ENCODE results near the gene POLR2L.

POLR2L gene

DNA sequence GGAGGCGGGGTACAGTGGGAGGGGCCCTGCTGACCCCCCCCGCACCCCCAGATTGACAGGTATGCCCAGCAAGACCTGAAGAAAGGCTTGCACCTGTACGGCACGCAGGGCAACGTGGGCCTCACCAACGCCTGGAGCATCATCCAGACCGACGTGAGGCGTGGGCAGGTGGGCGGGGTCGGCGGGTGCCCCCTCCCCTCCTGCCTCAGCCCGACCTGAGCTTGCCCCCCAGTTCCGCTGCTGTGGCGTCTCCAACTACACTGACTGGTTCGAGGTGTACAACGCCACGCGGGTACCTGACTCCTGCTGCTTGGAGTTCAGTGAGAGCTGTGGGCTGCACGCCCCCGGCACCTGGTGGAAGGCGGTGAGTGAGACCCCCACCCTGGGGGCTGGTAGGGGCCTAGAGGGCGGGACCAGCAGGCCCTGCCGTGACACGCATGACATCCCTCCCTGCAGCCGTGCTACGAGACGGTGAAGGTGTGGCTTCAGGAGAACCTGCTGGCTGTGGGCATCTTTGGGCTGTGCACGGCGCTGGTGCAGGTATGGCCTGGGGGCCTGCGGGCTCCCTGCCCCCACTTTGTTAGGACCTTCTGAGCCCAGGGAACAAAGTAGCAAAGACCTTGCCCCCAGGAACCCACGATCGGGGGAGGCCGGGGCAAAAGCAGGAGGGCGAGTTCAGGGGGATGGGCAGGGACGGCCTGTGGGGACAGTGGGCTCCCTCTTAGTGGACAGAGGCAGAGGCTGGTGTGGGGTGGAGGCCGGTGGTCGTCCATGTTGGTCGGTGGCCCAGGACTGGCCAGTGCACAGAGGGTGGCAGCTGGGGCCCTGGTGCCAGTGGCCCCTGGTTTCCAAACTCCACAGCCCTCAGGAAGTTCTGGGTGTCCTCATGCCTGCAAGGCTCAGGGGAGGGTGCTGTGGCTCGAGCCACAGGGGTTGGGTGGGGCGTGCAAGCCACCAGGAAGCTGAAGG is 23.4 kb upstream of the POLR2L start:
- TF ChIP-seq JUND (IDR thresholded peaks at IDR 0.05; ENCODE audit: low read depth) = no peak
- DNase-seq (ENCODE audit: low read depth in 1 of 2, low spot score in 1 of 2) = no peak
- in situ Hi-C loops (cut with HindIII; ENCODE audit: low pct_unique_long_range_greater_than_20kb, low sequenced_read_pairs) = no loop called here

DNA sequence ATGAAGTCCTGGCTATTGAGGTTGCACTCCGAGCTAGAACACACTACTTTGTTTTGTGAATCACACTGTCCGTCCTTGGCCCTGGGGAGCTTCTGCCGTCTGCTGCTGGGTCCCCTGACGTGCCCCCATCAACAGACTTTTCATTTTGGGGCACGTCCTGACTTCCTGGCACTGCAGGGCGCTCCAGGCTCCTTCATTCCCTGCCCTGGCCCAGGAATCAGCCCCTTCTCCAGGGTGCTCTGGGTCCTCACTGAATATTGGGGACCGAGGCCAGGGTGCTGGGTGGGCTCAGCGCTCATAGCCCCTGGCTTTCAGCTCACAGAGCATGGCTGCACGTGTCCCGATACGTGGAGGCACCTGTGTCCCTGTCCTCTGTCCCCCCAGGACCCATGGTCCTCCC is 22.6 kb upstream of the POLR2L start:
- in situ Hi-C loops (cut with HindIII; ENCODE audit: low pct_unique_long_range_greater_than_20kb, low sequenced_read_pairs) = no loop called here
- DNase-seq (ENCODE audit: low read depth in 1 of 2, low spot score in 1 of 2) = no peak
- TF ChIP-seq JUND (IDR thresholded peaks at IDR 0.05; ENCODE audit: low read depth) = no peak

DNA sequence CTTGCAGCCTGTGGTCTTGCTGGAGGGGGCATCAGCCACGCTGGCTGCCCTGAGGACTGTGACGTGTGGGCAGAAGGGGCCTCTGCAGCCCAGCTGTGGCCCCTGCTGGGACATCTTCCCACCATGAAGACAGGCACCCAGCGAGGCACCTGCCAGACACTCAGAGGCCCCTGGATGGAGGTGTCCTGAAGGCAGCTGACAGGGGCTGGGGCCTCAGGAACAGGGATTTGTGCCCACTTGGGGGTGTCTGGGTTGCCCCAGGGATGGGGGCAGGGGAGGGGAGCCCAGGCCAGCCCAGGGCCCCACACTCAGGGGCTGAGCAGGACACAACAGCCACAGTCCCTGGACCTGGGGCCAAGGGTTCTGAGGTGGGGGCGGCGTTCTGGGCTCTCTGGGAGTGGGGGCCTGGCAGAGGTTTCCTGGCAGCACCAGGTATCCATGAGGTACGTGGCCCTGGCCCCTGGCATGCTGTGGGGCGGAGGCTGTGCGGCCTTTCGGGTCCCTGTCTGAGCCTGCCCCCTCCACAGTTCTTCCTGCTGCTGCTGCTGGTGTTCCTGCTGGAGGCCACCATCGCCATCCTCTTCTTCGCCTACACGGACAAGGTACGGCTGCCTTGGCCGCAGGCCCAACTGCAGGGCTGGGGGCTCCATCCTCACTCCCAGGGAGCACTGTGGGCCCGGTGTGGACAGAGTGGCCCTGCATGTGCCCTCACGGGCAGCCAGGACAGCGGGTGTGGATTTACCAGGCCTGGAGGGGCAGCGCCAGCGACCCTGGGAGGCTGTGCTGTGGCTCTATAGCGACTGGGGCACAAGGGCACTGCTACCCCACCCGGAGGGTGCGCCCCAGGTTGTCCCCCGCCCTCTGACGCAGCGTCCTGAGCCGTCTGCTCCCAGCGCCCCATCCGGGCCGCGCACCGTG is 21.8 kb upstream of the POLR2L start:
- no peak for TF ChIP-seq JUND (IDR thresholded peaks at IDR 0.05; ENCODE audit: low read depth)
- no peak for DNase-seq (ENCODE audit: low read depth in 1 of 2, low spot score in 1 of 2)
- in situ Hi-C loops (cut with HindIII; ENCODE audit: low pct_unique_long_range_greater_than_20kb, low sequenced_read_pairs) = no loop called here

DNA sequence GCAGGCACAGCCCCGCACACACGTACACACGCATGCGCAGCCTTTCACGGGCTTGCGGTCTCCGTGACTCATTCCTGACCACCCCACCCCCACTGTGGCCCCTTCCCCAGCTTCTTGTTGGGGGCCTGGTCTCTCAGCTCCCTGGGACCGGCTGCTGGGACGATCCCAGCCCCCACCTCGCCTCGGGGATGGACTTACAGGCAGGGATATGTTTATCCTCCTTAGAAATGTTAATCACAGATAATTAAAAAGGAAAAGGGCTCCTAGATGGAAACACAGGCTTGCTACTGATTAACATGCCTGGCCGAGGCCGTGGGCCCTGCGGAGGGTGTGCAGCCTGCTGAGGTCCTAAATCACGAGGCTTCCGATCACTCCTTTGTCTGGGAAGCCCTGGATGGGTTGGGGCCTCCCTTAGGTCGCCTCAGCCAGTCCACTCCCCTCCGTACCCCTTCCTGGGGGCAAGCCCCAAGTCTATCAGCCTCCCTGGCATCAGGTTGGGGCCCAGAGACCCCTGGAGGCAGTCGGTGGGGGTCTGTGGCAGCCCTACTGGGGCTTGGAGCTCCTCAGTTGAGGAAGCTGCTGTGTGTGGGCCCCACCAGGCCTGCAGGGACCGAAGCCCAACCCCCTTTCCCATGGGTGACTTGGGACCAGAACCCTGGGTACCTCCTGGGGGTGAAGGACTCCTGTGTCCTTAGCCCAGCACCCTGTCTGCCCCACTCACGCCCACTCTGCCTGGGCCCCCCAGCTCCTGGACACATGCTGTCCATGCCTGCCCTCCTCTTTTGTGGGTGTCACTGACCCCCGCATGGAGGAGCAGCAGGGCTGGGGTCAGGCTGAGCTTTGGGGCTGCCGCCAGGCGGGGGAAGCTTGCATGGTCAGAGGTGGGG is 20.9 kb upstream of the POLR2L start:
- in situ Hi-C loops (cut with HindIII; ENCODE audit: low pct_unique_long_range_greater_than_20kb, low sequenced_read_pairs) = no loop called here
- no peak for TF ChIP-seq JUND (IDR thresholded peaks at IDR 0.05; ENCODE audit: low read depth)
- DNase-seq (ENCODE audit: low read depth in 1 of 2, low spot score in 1 of 2) = no peak

DNA sequence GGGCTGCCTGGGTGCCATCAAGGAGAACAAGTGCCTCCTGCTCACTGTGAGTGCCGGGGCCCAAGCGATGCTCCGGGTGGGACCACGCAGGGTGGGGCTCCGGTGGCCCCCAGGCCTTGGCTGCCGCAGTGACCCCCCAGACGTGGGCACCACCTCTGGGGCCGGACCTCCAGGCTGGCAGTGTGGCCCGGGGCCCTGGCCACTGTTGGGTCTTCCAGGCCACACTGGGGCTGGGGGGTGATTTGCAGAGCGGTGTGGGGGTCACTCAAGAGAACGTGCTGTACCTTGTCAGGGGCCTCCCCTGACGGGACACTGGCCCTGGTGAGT is 20.3 kb upstream of the POLR2L start:
- no peak for DNase-seq (ENCODE audit: low read depth in 1 of 2, low spot score in 1 of 2)
- in situ Hi-C loops (cut with HindIII; ENCODE audit: low pct_unique_long_range_greater_than_20kb, low sequenced_read_pairs) = no loop called here
- no peak for TF ChIP-seq JUND (IDR thresholded peaks at IDR 0.05; ENCODE audit: low read depth)

DNA sequence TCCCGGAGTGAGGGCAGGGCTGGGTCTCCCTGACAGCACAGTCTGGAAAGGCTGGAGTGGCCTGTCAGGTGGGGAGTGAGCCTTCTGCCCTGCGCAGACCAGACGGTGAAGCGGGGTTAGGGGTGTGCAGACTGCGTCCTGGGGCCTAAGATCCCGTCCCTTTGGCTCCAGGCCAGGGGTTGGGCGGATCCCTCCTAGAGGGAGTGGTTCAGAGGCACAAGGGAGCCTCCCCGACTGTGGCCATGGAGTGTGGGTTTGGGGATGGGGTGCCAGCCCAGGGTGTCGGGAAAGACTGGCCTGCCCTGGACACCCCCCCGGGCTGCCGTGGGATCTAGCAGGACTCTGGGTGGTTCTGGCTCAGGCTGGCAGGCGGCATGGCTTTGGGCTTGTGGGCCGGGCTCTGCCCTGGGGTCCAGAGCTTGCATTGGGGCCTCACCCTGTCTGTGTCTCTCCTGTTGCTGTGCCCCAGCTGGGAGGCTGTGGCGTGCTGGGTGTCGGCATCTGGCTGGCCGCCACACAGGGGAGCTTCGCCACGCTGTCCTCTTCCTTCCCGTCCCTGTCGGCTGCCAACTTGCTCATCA is 19.8 kb upstream of the POLR2L start:
- DNase-seq (ENCODE audit: low read depth in 1 of 2, low spot score in 1 of 2) = no peak
- TF ChIP-seq JUND (IDR thresholded peaks at IDR 0.05; ENCODE audit: low read depth) = no peak
- in situ Hi-C loops (cut with HindIII; ENCODE audit: low pct_unique_long_range_greater_than_20kb, low sequenced_read_pairs) = no loop called here

DNA sequence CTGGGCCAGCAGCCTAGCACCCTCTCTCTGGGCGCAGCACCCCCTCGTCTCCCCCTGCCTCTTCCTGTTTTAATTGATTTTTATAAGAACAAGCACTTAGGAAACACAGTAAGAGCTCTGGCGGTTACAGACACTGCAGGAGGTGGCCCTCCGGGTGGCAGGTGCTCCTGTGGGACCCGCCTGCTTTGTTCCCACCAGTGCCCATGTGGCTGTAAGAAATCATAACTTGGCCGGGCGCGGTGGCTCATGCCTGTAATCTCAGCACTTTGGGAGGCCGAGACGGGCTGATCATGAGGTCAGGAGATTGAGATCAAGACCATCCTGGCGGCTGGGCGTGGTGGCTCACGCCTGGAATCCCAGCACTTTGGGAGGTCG is 18.8 kb upstream of the POLR2L start:
- DNase-seq (ENCODE audit: low read depth in 1 of 2, low spot score in 1 of 2) = no peak
- TF ChIP-seq JUND (IDR thresholded peaks at IDR 0.05; ENCODE audit: low read depth) = no peak
- in situ Hi-C loops (cut with HindIII; ENCODE audit: low pct_unique_long_range_greater_than_20kb, low sequenced_read_pairs) = no loop called here

DNA sequence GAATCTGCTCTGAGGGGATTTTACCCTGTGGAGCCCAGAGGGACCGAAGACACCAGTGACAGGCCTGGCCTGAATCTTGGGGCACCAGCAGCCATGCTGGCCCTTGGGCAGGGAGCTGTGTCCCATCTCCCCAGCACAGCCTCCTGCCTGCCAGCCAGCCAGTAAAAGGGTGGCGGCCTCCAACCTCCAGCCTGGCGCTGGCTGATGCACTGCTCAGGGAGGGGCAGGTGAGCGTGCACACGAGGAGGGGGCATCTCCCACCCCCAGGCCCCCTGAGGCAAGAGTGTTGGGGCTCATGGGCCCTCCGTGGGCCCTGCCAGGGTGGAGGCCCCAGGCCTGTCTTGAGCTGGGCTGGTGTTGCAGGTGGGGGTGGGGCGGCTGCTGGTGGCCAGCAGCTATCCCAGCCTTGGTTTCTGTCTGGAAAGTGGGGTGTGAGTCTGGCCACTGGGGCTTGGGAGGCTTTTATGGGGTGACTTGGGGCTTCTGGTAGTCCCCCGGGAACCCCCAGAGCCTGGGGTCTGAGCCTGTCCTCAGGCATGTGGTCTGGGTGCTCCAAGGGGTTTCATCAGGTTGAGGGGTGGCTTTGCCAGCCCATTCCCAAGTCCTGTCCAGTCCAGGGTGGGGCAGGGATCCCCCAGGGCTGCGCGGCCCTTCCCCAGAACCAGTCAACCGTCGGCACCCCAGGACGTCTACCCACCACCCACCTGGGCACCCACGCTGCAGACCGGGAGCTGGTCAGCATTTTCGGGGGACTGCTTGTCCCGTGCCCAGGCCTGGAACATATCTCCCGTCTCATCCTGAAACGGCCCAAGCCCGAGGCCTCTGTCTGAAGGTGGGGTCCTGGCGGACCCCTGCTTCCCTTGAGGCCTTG is 18.1 kb upstream of the POLR2L start:
- TF ChIP-seq JUND (IDR thresholded peaks at IDR 0.05; ENCODE audit: low read depth) = no peak
- in situ Hi-C loops (cut with HindIII; ENCODE audit: low pct_unique_long_range_greater_than_20kb, low sequenced_read_pairs) = no loop called here
- no peak for DNase-seq (ENCODE audit: low read depth in 1 of 2, low spot score in 1 of 2)

DNA sequence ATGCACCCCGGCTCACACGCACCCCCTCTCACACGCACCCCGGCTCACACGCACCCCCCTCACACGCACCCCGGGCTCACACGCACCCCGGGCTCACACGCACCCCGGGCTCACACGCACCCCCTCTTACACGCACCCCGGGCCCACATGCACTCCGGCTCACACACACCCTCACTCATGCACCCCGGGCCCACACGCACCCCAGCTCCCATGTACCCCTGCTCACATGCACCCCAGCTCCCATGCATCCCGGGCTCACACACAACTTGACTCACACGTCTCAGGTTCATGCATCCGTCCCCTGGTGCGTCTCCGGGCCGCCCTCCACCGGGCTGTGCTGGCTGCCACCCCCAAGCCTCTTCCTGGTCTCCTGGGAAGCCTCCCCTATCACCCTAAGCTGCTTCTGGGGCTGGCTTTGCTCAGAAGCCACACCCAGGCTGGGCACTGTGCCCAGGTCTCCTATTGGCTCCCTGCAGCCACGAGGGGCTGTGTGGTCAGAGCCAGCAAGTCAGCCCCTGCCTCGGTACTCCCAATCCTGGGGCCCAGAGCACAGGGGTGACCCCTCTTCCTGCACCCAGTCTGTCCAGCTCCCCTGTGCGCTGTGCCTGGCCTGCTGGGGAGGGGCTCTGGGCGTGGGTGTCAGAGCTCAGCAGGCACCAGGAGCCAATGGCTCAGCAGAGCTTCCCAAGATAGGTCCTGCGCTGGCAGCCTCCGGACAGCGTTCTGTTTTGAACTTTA is 17.2 kb upstream of the POLR2L start:
- no peak for TF ChIP-seq JUND (IDR thresholded peaks at IDR 0.05; ENCODE audit: low read depth)
- in situ Hi-C loops (cut with HindIII; ENCODE audit: low pct_unique_long_range_greater_than_20kb, low sequenced_read_pairs) = no loop called here

DNA sequence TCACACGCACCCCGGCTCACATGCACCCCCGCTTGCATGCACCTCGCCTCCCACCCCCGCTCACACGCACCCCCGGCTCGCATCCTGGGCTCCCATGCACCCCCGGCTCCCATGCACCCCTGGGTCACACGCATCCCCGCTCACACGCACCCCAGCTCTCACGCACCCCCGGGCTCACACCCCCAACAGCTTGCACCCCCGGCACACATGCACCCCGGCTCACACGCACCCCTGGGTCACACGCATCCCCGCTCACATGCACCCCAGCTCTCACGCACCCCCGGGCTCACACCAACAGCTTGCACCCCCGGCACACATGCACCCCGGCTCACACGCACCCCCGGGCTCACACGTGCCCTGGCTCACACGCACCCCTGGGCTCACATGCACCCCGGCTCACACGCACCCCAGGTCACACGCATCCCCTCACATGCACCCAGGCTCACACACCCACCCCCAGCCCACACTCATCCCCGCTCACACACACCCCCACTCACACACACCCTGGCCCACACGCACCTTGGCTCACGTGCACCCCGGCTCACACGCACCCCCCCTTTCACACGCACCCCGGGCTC is 16.5 kb upstream of the POLR2L start:
- no peak for DNase-seq (ENCODE audit: low read depth in 1 of 2, low spot score in 1 of 2)
- no peak for TF ChIP-seq JUND (IDR thresholded peaks at IDR 0.05; ENCODE audit: low read depth)
- in situ Hi-C loops (cut with HindIII; ENCODE audit: low pct_unique_long_range_greater_than_20kb, low sequenced_read_pairs) = no loop called here

More for the DNA sequence above, 17.2 kb upstream of the POLR2L start:
- DNase-seq (ENCODE audit: low read depth in 1 of 2, low spot score in 1 of 2) = peak in 1 of 2 experiments; percentile 42

All from T47D (cell line).